Naive thymus-derived CD4-positive, alpha-beta T cell (primary cell): ENCODE data around the gene METRNL. TPM values are rescaled to one million over a fixed set of nuclear protein-coding genes. Genes with fewer than 3 reads are reported as not detected.
A peak's percentile ranks its signal among the peaks of the same experiment; 100 is the strongest.
"Not testable (repeated sequence)": the region's sequence is repeated elsewhere in the genome, so short reads cannot be mapped to it uniquely, and the experiment has no call there.

Source experiments
- ATAC-seq: fragments of 150-1000 bp; cut with Tn5 transposase; 2 replicates; pipeline ENCODE4 v1.10.0; 2021; ENCODE audit warnings: mild to moderate bottlenecking, moderate library complexity
- CTCF ChIA-PET: fragments of 350-600 bp; sonication (Branson Sonifier 250); formaldehyde crosslinking; loops from one replicate; lab custom pipeline; 2021; ENCODE audit warnings: antibody characterized with exemption; lab: Charles Lee
- POLR2A ChIA-PET: fragments of 350-600 bp; sonication (Branson Sonifier 250); formaldehyde crosslinking; loops from one replicate; lab custom pipeline; 2021; ENCODE audit warnings: antibody characterized with exemption, inconsistent platforms; lab: Charles Lee
- DNase-seq, 9 donors: peaks; one replicate each; pipeline versions ENCODE4 v3.0.0 to v3.0.0-alpha.2; 2020 to 2022; ENCODE audit warnings: mixed read lengths in 1 of 9
- H3K27ac ChIP-seq: one replicate; pipeline ENCODE4 v1.7.0; 2013; ENCODE audit warnings: mild to moderate bottlenecking, low read depth, low read length, moderate library complexity
- H3K27me3 ChIP-seq, 2 donors: one replicate each; pipeline ENCODE4 v1.7.0; 2013; ENCODE audit warnings: low read length in 2 of 2, mild to moderate bottlenecking in 2 of 2, moderate library complexity in 2 of 2; ENCODE audit not compliant: control insufficient read depth in 2 of 2, insufficient read depth in 2 of 2
- H3K36me3 ChIP-seq, 3 experiments: 1 replicate in 2 of 3; 2 replicates in 1 of 3; pipeline ENCODE4 v1.7.0; 2013; ENCODE audit warnings: low read length in 3 of 3, mild to moderate bottlenecking in 3 of 3, moderate library complexity in 1 of 3; ENCODE audit not compliant: insufficient read depth in 3 of 3, control insufficient read depth in 2 of 3
- H3K4me1 ChIP-seq, 2 donors: one replicate each; pipeline ENCODE4 v1.7.0; 2013; ENCODE audit warnings: low read length in 2 of 2, mild to moderate bottlenecking in 2 of 2, moderate library complexity in 1 of 2; ENCODE audit not compliant: control insufficient read depth in 2 of 2, insufficient read depth in 2 of 2
- H3K4me3 ChIP-seq: 2 replicates; pipeline ENCODE4 v1.7.0; 2013; ENCODE audit warnings: mild to moderate bottlenecking, low read length
- H3K9me3 ChIP-seq, 3 experiments: 1 replicate in 2 of 3; 2 replicates in 1 of 3; pipeline ENCODE4 v1.7.0; 2013; ENCODE audit warnings: low read length in 3 of 3; ENCODE audit not compliant: control insufficient read depth in 2 of 3
- H3K27ac Mint-ChIP-seq, 9 donors: one replicate each; pipeline ENCODE4 v1.8.0; 2020 to 2022; ENCODE audit warnings: mixed read lengths in 9 of 9, mild to moderate bottlenecking in 8 of 9, moderate library complexity in 5 of 9, inconsistent platforms in 2 of 9
- H3K27me3 Mint-ChIP-seq, 5 donors: one replicate each; pipeline ENCODE4 v1.8.0; 2021 to 2022; ENCODE audit warnings: mixed read lengths in 5 of 5, mild to moderate bottlenecking in 1 of 5
- H3K36me3 Mint-ChIP-seq, 5 donors: one replicate each; pipeline ENCODE4 v1.8.0; 2020 to 2022; ENCODE audit warnings: mixed read lengths in 5 of 5, mild to moderate bottlenecking in 3 of 5, inconsistent platforms in 1 of 5
- H3K4me1 Mint-ChIP-seq, 7 donors: one replicate each; pipeline ENCODE4 v1.8.0; 2020 to 2022; ENCODE audit warnings: mixed read lengths in 7 of 7, mild to moderate bottlenecking in 3 of 7, inconsistent platforms in 1 of 7
- H3K4me3 Mint-ChIP-seq, 10 donors: one replicate each; pipeline ENCODE4 v1.8.0; 2020 to 2022; ENCODE audit warnings: mild to moderate bottlenecking in 10 of 10, mixed read lengths in 10 of 10, moderate library complexity in 6 of 10, inconsistent platforms in 2 of 10
- H3K9me3 Mint-ChIP-seq, 11 donors: one replicate each; pipeline ENCODE4 v1.8.0; 2020 to 2022; ENCODE audit warnings: mixed read lengths in 11 of 11, mild to moderate bottlenecking in 4 of 11, inconsistent platforms in 1 of 11, moderate library complexity in 1 of 11
- intact Hi-C, 2 donors: fragments of 100-400 bp; cut with micrococcal nuclease; formaldehyde crosslinking; loops; one replicate each; pipeline ENCODE4 v1.15.1; 2023
- polyA plus RNA-seq, 2 donors: library from polyadenylated mRNA; unstranded; fragments of 300-500 nt; fragmentation: Illumina TruSeq; gene quantifications; one replicate each; pipeline ENCODE4 v1.2.3, GENCODE V29; 2021
- total RNA-seq, 6 experiments: library from RNA in 5 of 6; stranded (reverse) in 5 of 6; gene quantifications; 1 replicate in 5 of 6; 2 replicates in 1 of 6; pipeline ENCODE4 v1.2.3 and lab custom pipeline; 2021 to 2026

Gene METRNL
- total and polyA plus RNA-seq, 7 experiments from 2014 or later, result 1.0 to 147 (median 10.3) TPM; not detected in 2

DNA sequence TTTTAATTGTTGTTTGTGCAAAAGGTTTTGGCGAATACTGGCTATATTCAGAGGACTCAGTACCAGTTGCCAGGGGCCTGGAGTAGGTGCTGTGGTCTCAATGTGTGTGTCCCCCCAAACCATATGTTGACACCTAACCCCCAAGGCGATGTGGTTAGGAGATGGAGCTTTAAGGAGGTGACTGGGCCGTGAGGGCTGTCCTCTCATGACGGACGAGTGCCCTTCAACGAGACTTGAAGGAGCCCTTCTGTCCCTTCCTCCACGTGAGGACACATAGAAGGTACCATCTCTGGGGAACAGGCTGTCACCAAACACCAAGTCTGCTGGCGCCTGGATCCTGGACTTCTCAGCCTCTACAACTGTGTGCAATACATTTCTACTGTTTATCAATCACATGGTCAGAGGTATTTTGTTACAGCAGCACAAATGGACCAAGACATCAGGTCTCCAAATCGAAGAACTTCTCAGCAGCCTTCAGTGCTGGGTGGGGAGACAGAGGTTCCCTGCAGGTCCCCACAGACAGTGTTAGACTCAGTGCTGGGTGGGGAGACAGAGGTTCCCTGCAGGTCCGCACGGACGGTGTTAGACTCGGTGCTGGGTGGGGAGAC, 24.8 kb upstream of the METRNL start:
- no peak for ATAC-seq

DNA sequence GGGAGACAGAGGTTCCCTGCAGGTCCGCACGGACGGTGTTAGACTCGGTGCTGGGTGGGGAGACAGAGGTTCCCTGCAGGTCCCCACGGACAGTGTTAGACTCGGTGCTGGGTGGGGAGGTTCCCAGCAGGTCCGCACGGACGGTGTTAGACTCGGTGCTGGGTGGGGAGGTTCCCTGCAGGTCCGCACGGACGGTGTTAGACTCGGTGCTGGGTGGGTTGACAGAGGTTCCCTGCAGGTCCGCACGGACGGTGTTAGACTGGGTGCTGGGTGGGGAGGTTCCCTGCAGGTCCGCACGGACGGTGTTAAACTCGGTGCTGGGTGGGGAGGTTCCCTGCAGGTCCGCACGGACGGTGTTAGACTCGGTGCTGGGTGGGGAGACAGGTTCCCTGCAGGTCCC, 24.2 kb upstream of the METRNL start:
- CTCF ChIA-PET, DNase-seq, H3K27ac ChIP-seq, H3K9me3 Mint-ChIP-seq, H3K4me3 ChIP-seq, H3K27ac Mint-ChIP-seq, H3K36me3 Mint-ChIP-seq, intact Hi-C loops, ATAC-seq, H3K36me3 ChIP-seq, H3K9me3 ChIP-seq, H3K27me3 Mint-ChIP-seq, H3K27me3 ChIP-seq, H3K4me3 Mint-ChIP-seq: not testable (repeated sequence)
- H3K4me1 Mint-ChIP-seq, result peaks cover 6 to 18% (median 11%) of the 10 kb centered on the region in 7 donors
- peaks cover 14 to 15% of the 10 kb centered on the region in 2 donors for H3K4me1 ChIP-seq
- POLR2A ChIA-PET, result interaction anchor here (0.6 kb wide), 1 partner anchor 15 kb away, joined by 3 read pairs; no protein-coding TSS in a partner anchor

More for the DNA sequence above, 24.8 kb upstream of the METRNL start:
- peaks cover 14 to 15% of the 10 kb centered on the region in 2 donors for H3K4me1 ChIP-seq
- CTCF ChIA-PET, result no interaction called here
- Mint-ChIP-seq H3K4me3 (no peak overlapping the region), H3K27ac (peak overlapping the region in 4 of 9 donors; percentile 17 to 87 (median 34)), H3K9me3 (no peaks in the 10 kb centered on the region), H3K36me3 (peaks cover 0 to 2% (median 0%) of the 10 kb centered on the region in 5 donors), H3K27me3 (no peaks in the 10 kb centered on the region), H3K4me1 (peaks cover 6 to 21% (median 11%) of the 10 kb centered on the region in 7 donors)
- POLR2A ChIA-PET, result no interaction called here
- H3K27me3 ChIP-seq, result no peaks in the 10 kb centered on the region
- DNase-seq, result peak in 1 of 9 donors; percentile 5
- no peak overlapping the region for H3K27ac ChIP-seq
- H3K36me3 ChIP-seq, result no peaks in the 10 kb centered on the region
- H3K9me3 ChIP-seq, result no peaks in the 10 kb centered on the region
- H3K4me3 ChIP-seq, result no peak overlapping the region
- intact Hi-C loops, result loop anchor here (5.0 kb wide), 3 partner anchors 67 to 597 kb away; partner anchors contain the start of gene NARF (in 1 of the 2)

DNA sequence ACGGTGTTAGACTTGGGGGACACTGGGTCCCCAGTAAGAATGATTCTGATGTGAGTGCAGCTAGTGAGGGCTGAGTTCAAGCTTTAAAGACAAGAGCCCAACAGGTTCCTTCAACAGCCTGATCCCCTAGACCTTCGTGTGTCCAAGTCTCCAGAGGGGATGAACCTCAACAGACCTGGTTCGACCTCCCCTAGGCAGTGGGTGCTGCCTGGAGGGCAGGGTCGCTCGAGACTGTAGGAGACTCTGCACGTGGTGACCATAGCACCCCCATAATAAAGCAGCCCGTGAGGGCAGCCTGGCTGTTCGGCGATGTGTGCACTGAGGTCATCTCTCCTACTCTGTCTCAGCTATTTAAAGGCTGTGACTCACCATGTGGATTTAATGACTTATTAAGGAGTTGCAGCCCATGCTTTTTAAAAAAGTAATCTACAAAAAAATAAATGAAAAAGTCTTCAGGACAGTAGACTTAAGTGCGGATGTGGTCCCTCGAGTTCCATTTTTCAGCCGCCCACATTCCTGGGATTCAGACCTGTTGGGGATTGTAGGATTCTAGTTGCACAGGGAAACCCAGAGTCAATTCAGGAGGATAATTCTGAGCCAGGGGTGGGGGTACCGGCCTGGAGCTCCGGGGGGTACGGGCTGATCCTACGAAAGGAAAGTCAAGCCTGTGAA, 23.4 kb upstream of the METRNL start:
- POLR2A ChIA-PET, result interaction anchor here (0.6 kb wide), 1 partner anchor 16 kb away, joined by 3 read pairs; no protein-coding TSS in a partner anchor
- Mint-ChIP-seq H3K4me3 (no peak overlapping the region), H3K36me3 (no peaks in the 10 kb centered on the region), H3K27me3 (no peaks in the 10 kb centered on the region), H3K9me3 (no peaks in the 10 kb centered on the region), H3K4me1 (peaks cover 4 to 13% (median 7%) of the 10 kb centered on the region in 7 donors), H3K27ac (no peak overlapping the region)
- CTCF ChIA-PET, result no interaction called here
- Histone ChIP-seq H3K36me3 (no peaks in the 10 kb centered on the region), H3K9me3 (no peaks in the 10 kb centered on the region), H3K4me1 (peaks cover 10 to 11% of the 10 kb centered on the region in 2 donors), H3K27me3 (no peaks in the 10 kb centered on the region), H3K27ac (no peak overlapping the region), H3K4me3 (no peak overlapping the region)
- ATAC-seq (no peak), DNase-seq (peak in 3 of 9 donors; percentile 1 to 18 (median 6))
- intact Hi-C loops, result no loop called here

DNA sequence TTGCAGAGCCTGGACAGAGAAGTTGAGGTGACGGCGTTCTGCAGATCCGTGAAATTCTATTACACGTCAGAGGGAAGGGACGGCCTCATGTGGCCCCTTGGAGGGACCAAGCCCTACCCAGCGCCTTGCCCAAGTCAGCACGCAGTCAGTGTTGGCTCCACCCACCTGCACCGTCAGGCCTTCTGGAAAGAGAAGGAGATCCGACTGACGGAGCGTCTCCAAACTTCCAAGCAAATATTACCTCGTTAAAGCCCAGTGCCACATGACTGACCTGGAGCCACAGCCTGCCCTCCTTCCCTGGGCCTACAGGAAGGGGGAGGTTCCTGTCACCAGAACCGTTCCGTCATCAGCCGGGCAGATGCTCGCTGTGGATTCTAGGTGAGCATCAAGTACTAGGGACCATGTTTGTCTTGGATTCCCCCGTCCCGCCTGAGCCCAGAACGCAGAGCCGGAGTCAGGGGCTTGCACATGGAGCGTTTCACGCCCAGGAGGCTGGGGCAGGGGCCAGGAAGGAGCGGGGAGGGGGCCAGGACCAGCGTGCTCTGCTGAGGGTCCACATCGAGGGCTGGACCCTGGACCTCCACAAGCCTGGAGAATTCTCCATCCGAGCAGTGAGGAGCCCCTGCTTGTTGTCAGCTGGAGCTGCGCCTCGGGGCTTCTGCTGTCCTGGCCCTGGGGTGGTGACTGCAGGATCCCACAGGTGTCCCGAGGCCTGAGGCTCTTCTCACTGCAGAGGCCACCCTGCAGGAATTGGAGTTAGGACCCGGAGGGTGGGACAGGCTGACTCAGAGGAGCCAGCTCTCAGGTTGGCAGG, 22.6 kb upstream of the METRNL start:
- intact Hi-C loops, result no loop called here
- Mint-ChIP-seq H3K4me1 (peaks cover 4 to 13% (median 7%) of the 10 kb centered on the region in 7 donors), H3K27ac (no peak overlapping the region), H3K4me3 (no peak overlapping the region), H3K36me3 (no peaks in the 10 kb centered on the region), H3K27me3 (no peaks in the 10 kb centered on the region), H3K9me3 (no peaks in the 10 kb centered on the region)
- Histone ChIP-seq H3K4me3 (no peak overlapping the region), H3K9me3 (no peaks in the 10 kb centered on the region), H3K27ac (no peak overlapping the region), H3K4me1 (peaks cover 10 to 11% of the 10 kb centered on the region in 2 donors), H3K36me3 (no peaks in the 10 kb centered on the region), H3K27me3 (no peaks in the 10 kb centered on the region)
- ATAC-seq (no peak), DNase-seq (peak in 1 of 9 donors; percentile 3)
- ChIA-PET CTCF (no interaction called here), POLR2A (no interaction called here)

DNA sequence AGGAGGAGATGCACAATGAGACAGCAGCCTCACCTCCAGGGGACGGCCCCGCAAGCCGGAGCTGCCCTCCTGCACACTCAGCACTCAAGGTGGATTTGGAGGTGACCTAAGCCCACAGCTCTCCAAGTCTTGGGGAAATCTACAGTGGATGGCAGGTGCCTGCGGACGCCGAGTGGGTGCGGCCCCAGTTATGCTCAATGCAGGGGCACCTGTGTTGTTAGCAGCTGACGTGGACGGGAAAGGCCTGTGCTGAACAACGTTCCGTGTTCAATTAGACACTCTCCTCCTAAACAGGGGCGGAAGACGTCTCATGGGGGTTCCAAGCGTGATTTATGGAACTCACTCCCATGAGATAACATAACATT, 22.0 kb upstream of the METRNL start:
- no peak overlapping the region for H3K27ac Mint-ChIP-seq
- Histone ChIP-seq H3K9me3 (no peaks in the 10 kb centered on the region), H3K36me3 (no peaks in the 10 kb centered on the region), H3K27me3 (no peaks in the 10 kb centered on the region), H3K27ac (no peak overlapping the region), H3K4me3 (no peak overlapping the region), H3K4me1 (peaks cover 6 to 7% of the 10 kb centered on the region in 2 donors)
- DNase-seq (peak in 1 of 9 donors; percentile 1), ATAC-seq (no peak)
- H3K4me1 Mint-ChIP-seq, result peaks cover 0 to 11% (median 6%) of the 10 kb centered on the region in 7 donors
- CTCF ChIA-PET, result no interaction called here
- H3K27me3 Mint-ChIP-seq, result no peaks in the 10 kb centered on the region
- POLR2A ChIA-PET, result no interaction called here
- intact Hi-C loops, result no loop called here
- no peak overlapping the region for H3K4me3 Mint-ChIP-seq
- no peaks in the 10 kb centered on the region for H3K36me3 Mint-ChIP-seq
- H3K9me3 Mint-ChIP-seq, result no peaks in the 10 kb centered on the region

DNA sequence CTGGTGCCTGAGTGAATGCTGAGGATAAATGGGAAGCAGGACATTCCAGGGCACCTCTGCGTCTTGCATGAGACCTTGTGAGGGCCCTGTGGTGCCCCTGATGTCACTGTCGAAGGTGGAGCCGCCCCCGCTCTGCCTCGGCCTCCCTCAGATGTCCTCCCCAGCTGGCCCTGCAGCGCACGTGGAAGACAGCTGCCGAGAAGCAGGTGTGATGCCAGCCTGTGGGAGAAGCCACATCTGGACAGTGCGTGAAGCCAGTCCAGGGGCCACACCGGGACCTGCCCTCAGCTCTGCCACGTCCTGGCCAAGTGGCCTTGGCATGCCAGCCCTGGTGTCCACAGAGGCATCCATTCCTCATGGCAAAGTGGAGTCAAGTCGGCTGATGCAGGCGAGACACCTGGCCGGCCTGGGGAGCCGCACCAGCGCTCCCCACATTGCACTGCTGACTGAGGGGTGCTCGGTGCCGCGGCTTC, 21.6 kb upstream of the METRNL start:
- intact Hi-C loops, result no loop called here
- CTCF ChIA-PET, result no interaction called here
- Mint-ChIP-seq H3K9me3 (no peaks in the 10 kb centered on the region), H3K4me1 (peaks cover 0 to 11% (median 6%) of the 10 kb centered on the region in 7 donors), H3K27ac (no peak overlapping the region), H3K36me3 (no peaks in the 10 kb centered on the region), H3K27me3 (no peaks in the 10 kb centered on the region), H3K4me3 (no peak overlapping the region)
- DNase-seq (peak in 2 of 9 donors; percentile 2 to 18), ATAC-seq (no peak)
- POLR2A ChIA-PET, result no interaction called here
- H3K27ac ChIP-seq, result no peak overlapping the region
- no peak overlapping the region for H3K4me3 ChIP-seq
- no peaks in the 10 kb centered on the region for H3K36me3 ChIP-seq
- no peaks in the 10 kb centered on the region for H3K9me3 ChIP-seq
- H3K4me1 ChIP-seq, result peaks cover 5 to 6% of the 10 kb centered on the region in 2 donors
- H3K27me3 ChIP-seq, result no peaks in the 10 kb centered on the region
